Measurements from ENCODE around the gene MAP1LC3A.

Gene MAP1LC3A

DNA sequence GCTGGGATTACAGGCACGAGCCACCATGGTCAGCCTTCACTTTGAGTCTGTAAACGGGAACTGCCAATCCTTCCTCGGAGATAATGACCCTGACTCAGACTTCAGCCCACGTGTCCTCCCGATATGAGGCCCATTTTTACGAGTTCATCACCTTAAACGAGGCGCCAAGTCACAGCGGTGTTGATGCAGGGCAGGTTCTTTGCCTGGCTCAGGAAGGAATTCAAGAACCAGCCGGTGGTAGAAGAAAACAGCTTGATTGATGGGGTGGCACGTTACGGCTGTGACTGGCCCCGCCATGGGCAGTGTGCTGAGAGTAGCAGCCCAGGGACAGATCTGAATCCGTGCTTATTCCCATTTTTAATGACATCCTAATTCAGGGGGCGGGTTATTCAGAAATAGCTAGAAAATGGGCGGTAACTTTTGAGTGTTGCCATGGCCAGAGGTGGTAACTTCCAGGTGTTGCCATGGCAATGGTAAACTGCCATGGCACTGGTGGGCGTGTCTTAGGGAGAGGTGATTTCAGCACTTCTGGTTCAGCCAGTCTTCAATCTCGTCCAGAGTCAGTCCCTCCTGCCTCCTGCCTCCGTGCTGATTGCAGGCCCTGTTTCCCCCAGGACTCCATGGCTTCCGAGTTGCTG, 9.1 kb upstream of the MAP1LC3A start:
- DNase-seq (ENCODE audit: low read depth): no peak

- DNase-seq (ENCODE audit: low read depth): no peak
These were observed 8.6 kb upstream of the MAP1LC3A start for GRCh38 chr20:34549929-34550305.

DNA sequence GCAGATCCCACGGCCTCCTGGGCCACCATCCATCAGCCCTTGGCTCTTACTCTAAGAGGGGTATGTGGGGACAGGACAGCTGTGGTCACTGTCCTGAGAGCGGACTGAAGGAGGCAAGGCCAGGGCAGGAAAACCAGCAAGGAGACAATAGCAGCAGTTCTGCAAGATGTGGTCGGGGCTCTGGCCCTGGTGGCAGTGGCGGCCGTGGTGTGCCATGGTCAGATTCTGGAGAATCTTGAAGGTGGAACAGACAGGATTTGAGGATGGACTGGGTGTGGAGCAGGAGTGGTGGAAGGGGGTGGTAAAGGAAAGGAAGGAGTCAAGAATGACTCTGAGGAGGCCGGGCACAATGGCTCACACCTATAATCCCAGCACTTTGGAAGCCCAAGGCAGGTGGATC, 5.9 kb upstream of the MAP1LC3A start:
- DNase-seq (ENCODE audit: low read depth): no peak

DNA sequence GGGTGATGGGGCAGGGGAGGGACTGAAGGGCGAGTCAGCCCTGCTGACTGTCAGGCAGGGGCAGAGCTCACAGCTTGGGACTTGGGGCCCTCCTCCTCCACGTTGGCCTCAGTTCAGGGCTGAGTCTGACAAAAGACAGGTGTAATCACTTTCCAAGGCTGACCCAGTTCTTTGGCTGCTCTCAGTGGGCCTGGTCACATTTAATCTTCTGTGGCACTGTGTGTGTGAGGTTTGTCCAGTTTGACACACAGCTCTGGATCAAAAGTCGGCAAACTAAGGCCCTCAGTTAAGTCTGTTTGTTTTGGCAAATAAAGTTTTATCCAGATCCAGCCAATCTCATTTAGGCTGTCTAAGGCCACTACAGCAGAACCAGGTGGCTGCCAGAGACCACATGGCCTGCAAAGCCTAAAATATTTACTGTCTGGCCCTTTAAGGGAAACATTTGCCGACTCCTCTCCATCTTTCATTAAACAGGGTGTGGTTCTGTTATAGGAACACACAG, 5.1 kb upstream of the MAP1LC3A start:
- DNase-seq (ENCODE audit: low read depth): no peak

- DNase-seq (ENCODE audit: low read depth): no peak
These were observed 590 bp upstream of the MAP1LC3A start for GRCh38 chr20:34557936-34558319.

GRCh38 chr20:34559311-34560140, 1.0 kb downstream of the MAP1LC3A start:
- no peak for DNase-seq (ENCODE audit: low read depth)

DNA sequence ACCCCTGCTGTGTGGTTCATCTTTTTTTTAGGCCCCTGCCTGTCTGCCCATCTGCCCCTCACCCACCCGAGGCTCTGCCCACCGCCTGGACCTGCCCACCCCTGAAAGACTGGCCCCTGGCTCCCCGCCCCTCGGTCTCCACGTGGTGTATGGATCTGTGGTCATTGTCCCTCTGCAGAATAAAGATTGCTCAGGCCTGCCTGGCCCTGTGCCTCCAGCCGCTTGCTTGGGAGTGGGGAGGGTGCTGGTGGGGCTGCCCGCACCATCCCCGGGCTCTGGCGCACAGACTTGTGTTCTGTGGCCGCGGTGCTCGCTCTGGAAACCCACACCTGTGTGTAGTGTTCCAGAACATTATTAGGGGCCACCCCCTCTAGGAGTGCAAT, 1.6 kb downstream of the MAP1LC3A start:
- DNase-seq (ENCODE audit: low read depth): no peak

DNA sequence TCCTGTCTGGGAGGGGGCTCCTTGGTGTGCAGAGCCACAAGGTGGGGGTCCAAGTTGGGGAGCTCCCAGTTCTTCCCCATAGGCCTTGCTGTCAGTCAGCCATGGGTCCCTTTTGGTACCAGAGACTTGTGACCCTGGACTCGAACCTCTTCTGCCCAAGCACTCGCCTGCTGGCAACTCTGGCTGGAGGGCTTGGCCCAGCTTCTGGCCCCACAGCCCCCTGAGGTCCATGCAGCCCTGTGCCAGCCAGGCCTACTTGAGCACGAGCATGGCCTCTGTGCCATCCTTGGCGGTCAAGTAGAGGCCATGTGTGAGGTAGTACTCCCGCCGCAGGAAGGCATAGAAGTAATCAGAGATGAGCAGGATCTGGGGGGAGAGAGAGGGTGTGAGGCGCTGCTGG, 2.1 kb downstream of the MAP1LC3A start:
- DNase-seq (ENCODE audit: low read depth): no peak

GRCh38 chr20:34561661-34562060, 3.1 kb downstream of the MAP1LC3A start:
- no peak for DNase-seq (ENCODE audit: low read depth)

DNA sequence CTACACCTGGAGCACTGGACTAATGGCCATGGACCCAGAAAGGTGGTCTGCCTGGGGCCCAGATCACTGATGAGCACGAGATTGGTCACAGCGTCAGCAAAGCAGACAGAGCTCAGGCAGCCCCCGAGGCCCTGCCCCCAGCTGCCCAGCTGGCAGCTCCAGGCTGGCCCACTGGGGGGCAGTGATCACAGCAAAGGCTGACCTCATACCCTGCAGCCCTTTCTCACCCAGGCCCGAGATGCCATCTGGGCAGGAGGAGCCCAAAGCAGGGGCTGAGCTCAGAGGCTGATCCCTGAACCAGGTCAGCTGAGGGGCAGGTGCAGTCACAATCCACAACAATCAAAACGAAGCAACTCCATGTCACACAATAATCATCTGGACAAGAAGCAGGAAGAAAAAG, 4.1 kb downstream of the MAP1LC3A start:
- DNase-seq (ENCODE audit: low read depth): no peak

GRCh38 chr20:34564833-34565232, 6.3 kb downstream of the MAP1LC3A start:
- DNase-seq (ENCODE audit: low read depth): no peak

DNA sequence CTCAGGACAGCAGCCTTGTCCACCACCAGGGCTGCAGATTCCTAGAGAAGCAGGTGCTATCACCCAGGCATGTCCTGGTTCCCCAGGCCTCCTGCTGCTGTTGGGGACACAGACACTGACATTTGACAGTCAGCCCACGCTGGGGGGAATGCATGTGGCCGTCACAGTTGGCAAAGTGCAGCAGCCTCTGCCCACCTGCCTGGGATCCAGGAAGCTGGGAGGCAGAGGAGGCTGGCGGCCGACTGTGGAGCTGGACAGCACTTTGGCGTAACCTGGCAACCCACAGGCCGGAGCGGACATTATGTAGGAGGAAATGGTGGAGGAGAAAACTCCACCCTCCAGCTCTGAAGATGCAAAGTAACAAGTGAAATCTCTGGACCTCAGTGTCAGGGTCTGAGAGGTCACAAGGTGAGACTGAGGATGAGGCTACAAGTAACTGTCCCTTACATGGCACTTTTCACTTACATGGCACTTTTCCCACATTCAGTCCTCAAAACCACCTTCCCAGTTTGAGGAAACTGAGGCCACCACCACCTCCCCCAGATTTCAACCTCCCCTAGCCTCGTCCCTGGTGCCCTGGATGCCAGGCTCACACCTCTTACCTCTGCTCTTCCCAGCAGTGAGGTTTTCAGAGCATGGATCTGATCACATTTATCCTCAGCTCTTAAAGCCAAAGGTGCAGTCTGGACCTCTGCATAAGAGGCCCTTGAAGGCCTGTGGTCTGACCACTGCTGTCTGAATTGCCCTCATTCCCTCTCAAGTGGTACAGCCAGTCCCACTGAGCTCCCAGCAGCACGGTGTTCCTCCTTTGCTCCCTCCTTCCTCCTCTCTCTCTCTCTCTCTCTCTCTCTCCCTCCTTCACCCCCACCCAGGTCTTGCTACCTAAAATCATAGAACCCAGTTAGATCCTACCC, 8.7 kb downstream of the MAP1LC3A start:
- no peak for DNase-seq (ENCODE audit: low read depth)

- DNase-seq (ENCODE audit: low read depth): no peak
These were observed 9.7 kb downstream of the MAP1LC3A start for GRCh38 chr20:34567892-34568865.

DNA sequence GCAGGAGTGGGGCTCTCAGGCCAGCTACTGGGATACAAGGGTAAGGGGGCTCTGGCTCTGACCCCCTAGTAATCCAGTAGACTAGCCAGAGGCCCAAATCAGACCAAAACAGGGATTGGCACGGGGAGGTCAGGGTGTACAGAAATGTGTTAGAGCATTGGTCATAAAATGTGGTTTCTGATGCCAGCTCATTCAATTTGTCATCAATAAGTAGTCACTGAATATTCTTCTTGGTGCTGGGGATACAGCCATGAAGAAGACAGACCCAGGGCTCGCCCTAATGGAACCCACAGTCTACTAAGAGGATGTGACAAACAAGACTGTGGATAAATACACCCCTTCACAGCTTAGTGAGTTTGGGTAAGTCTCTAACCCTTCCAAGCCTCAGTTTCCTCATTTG, 11.1 kb downstream of the MAP1LC3A start:
- DNase-seq (ENCODE audit: low read depth): no peak

DNA sequence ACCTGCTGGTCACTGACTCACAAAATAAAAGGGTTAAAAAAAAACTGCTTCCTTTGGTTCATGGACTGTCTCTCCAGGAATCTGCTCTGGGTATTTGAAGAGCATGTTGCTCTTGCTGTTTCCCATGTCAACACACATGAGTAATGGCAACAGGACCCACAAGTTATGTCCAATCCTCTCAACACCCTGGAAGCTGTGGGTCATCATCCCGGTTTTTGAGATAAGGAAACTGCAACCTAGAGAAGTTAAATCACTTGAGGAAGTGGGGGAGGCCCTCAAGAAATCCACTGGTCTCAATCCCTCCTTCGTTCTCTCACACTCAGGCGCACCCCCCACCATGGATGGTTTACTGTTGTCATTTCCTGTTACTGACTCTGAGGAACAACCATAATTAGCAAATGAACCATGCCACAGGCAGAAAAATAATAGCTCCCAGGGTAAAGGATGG, 12.4 kb downstream of the MAP1LC3A start:
- no peak for DNase-seq (ENCODE audit: low read depth)

- no peak for DNase-seq (ENCODE audit: low read depth)
These were observed 13.2 kb downstream of the MAP1LC3A start for GRCh38 chr20:34571753-34572152.

GRCh38 chr20:34573541-34574300, 15.2 kb downstream of the MAP1LC3A start:
- DNase-seq (ENCODE audit: low read depth): no peak

DNA sequence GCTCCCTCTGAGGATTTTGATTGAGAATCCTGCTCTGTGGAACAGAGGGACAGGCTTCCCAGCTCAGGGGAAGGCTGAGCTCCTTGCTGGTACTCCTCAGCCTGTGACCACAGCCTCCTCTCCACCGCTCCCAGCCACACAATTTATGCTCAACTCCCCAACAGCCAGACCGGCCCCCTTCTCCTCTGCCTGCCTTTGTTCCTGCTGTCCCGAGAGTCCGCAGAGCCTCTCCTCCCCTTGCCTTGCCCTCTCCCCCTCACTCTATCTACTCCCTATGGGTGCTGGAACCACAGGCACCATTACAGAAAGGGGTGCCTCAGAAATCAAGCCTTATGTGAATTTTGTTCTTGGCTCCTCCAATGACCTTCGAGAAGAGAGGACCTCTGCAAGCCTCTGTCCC, 15.9 kb downstream of the MAP1LC3A start:
- no peak for DNase-seq (ENCODE audit: low read depth)

- no peak for DNase-seq (ENCODE audit: low read depth)
These were observed 16.3 kb downstream of the MAP1LC3A start for GRCh38 chr20:34574861-34575260.

DNA sequence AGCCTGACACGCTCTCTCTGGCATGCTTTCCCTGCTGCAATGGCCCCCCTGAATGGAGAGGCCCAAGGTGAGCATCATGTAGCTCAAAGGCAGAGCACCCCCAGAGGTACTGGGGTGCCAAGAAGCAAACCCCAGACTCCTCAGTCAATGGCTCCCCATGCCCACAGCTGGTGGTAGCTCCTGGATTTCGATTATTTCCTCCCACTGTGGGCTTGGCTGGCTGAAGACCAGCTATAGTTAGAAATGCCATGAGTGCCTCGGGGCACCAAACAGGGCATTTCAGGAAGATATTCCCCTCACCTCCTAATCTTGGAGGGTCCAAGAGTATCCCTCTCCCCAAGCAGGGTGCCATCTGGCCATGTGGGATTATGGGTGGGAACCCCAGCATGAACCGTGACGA, 16.8 kb downstream of the MAP1LC3A start:
- DNase-seq (ENCODE audit: low read depth): no peak

DNA sequence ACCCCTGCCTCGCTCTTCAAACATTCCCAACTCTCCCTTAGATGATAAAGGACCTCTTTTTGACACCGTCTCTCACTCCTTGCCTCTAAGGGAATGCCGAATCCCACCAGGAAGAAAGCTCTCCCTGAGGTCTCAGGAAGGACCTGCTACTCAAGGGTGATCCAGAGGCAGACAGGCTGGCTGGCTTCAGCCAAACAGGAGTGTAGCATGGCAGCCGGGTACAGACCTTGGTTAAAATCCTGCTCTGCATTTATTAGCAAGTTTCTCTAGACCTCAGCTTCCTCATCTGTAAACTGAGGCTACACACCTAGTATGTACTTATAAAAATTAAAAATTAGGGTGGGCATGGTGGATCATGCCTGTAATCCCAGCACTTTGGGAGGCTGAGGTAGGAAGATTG, 17.2 kb downstream of the MAP1LC3A start:
- DNase-seq (ENCODE audit: low read depth): no peak
